ENCODE data around the gene ZDHHC11.

The ZDHHC11 gene, protein sequence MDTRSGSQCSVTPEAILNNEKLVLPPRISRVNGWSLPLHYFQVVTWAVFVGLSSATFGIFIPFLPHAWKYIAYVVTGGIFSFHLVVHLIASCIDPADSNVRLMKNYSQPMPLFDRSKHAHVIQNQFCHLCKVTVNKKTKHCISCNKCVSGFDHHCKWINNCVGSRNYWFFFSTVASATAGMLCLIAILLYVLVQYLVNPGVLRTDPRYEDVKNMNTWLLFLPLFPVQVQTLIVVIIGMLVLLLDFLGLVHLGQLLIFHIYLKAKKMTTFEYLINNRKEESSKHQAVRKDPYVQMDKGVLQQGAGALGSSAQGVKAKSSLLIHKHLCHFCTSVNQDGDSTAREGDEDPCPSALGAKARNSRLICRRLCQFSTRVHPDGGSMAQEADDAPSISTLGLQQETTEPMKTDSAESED

GRCh38 chr5:850511-851006, at the start of gene ZDHHC11:
Gene ZDHHC11 (minus strand): TSS chr5:850986. CDS start chr5:850602, 384 bp downstream.
- peak; percentile 43 to 68 for DNase-seq

GRCh38 chr5:893711-894110, 42.9 kb upstream of the ZDHHC11 start:
- peak; percentile 79 to 94 for DNase-seq

- no peak for DNase-seq
These were observed 42.3 kb upstream of the ZDHHC11 start for GRCh38 chr5:893137-893506.

- peak; percentile 94 to 95 for DNase-seq
These were observed 41.8 kb upstream of the ZDHHC11 start, which contains the start of the genes BRD9 and TRIP13 for GRCh38 chr5:892394-893136. Gene BRD9 (minus strand): TSS chr5:892801. CDS start chr5:892657, 144 bp downstream. Gene TRIP13 (plus strand): TSS chr5:892884. CDS start chr5:892999, 115 bp downstream.

DNA sequence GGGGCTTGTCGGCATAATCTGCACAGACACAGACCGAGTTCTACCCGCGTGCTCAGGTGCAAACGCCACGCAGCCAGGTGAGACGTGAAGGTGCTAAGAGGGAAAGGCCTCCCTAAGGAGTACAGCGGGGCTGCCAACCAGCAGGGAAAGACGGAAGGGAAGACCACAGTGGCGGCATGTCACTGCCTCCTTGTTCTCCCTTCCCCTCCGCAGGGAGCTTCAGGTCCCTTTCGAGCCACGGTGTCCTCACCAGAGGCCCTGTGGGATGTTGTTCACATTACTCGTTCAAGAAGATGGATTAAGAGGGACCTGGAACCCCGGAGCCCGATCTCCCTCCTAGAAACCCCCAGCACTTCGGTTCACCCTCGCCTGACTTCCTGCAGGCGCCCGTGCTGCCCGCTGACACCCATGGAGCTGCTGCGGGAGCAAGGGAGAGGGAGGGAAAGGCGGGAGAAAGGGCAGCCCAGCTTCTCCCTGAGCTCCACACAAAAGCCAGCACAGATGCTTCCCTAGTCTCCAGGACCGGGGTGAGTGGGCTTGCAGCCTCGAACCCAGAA, 41.1 kb upstream of the ZDHHC11 start:
- DNase-seq: peak; percentile 53 to 58

- peak; percentile 88 to 95 for DNase-seq
These were observed 40.5 kb upstream of the ZDHHC11 start for GRCh38 chr5:891117-891836.

- no peak for DNase-seq
These were observed 38.4 kb upstream of the ZDHHC11 start for GRCh38 chr5:889075-889710.

DNA sequence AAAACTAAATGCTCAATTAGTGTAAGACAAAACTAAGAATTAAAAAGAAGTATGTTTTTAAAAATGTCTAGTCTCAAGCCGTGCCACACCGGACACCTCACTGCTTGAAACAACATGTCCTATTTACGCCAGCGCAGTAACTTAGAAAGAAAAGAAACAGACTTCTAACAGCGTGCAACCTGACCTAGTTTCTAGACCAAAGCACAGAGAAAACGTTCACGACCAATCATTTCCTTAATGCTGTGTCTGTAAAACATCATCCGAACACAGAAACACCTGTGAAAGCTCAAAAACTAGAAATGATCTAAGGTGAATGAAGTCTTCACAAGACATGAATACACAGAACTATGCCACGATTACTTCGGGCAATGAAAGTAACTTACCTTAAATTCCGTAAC, 37.9 kb upstream of the ZDHHC11 start:
- no peak for DNase-seq

DNA sequence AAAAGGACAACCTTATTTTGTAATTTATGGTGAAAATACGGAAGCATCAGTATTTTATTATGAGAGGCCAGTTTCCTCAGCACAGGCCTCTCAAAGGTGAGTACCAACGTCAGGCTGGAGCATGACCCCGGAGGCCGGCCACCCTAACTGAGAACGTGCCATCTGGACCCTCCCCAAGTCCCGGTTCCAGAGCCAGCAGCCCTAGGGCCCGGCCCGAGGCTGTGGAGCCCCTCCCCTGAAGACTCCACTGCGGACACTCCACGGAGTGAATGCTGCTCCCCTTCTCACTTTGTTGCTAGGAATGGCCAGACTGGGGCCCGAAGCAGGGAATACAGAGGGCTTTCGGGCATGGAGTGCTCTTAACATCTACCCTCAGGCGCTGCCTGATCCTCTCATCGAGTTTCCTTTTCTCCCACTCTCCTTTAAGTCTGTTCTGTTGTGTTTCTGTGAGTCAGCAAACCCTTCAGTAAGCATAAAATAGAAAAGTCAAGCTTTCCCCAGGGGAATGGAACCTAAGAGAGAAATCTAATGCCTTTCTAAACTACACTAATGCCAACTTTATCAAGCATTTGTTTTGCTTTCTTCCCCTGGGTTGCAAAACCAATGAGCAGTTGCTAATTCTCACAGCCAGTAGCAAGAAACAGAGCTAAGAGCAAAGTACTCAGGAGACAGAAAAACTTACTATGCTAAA, 37.3 kb upstream of the ZDHHC11 start:
- no peak for DNase-seq

DNA sequence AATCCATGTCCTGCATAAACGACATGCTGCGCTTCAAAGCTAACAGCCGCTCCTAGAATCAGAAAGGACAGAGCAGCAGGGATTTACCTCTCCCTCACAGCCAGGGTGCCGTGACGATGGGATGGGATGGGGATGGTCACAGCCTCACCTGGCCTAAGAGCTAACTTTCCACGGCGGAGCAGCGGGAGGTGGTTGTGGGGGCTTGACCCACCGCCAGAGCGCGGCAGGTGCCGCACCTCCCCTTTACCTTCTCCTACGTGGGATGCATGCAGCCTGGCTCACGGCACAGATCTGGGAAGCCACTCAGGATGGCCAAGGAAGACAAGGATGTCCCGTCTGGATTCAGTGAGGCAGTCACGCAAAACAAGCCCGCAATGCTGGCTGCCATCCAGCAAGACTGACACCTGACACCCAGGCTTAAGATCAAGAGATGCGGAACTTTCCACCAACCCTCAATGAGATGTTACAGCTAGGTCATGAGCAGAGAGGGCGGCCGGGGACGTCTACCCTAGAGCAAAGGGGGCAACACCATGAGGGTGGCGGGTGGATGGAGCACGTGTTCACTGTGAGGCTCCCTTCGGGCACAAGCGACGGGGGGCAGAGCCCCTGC, 36.0 kb upstream of the ZDHHC11 start:
- no peak for DNase-seq

- DNase-seq: no peak
These were observed 35.2 kb upstream of the ZDHHC11 start for GRCh38 chr5:886036-886435.

- DNase-seq: no peak
These were observed 34.7 kb upstream of the ZDHHC11 start for GRCh38 chr5:885529-885928.

DNA sequence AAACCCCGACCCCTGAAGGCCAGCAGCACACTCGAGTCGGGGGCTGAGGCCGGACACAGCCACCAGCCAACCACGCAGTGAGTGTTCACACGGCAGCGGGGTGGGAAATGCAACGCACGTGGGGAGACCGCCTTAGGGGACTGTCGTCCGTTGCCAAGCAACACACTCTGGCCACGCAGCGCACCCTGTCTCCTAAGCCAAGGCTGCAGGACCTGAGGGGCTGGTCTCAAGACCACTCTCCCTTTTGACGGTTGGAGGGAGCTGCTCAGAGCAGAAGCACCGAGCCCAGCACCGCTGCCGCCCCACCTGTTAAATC, 34.3 kb upstream of the ZDHHC11 start:
- no peak for DNase-seq

GRCh38 chr5:884345-885126, 33.8 kb upstream of the ZDHHC11 start:
- no peak for DNase-seq

DNA sequence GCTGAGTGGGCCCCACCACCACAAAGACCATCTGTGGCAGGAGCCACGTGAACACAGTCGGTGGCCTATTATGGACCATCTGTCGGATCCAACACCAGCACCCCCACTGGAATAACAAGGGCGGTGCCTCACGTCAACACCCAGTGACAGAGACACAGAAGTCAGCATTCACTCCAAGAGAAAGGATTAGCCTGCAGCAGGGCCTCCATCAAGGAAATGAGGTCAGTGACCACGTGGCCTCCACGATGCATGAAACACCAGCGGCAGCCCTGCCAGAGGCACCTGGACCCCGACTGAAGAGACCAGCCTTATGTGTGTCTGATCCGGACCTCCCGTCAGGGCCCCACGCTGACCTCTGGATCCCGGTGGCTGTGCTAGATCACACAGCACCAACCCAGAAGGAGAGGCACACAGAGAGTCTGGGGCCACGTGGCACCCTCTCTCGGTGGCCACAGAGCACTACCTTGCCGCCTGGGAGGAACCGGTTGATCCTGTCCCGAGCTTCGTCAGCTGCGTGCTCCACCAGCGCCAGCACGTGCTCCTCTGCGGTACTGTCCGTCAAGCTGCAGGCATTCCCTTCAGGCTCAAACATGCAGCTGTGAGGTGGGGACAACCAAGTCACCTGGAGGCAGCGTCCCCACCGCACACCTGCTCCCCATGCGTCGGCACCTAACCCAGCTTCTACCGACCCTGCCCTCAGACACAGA, 32.8 kb upstream of the ZDHHC11 start:
- DNase-seq: no peak

DNA sequence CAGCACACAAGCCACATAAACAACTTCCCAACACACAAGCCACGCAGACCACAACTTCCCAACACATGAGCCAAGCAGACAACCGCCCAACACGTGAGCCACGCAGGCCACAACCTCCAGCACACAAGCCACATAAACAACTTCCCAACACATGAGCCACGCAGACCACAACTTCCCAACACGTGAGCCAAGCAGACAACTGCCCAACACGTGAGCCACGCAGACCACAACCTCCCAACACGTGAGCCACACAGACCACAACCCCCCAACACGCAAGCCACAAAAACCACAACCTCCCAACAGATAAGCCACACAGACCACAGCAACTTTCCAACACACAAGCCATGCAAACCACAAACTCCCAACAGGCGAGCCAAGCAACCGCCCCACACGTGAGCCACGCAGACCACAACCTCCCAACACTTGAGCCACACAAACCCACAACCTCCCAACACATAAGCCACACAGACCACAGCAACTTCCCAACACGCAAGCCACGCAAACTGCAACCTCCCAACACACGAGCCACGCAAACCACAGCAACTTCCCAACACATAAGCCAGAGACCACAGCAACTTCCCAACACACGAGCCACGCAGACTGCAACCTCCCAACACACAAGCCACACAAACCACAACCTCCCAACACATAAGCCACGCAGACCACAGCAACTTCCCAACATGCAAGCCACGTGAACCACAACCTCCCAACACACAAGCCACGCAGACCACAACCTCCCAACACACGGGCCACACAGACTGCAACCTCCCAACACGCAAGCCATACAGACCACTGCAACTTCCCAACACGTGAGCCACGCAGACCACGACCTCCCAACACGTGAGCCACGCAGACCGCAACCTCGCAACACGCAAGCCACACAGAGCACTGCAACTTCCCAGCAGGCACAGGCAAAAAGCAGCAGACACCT, 31.7 kb upstream of the ZDHHC11 start:
- no peak for DNase-seq

DNA sequence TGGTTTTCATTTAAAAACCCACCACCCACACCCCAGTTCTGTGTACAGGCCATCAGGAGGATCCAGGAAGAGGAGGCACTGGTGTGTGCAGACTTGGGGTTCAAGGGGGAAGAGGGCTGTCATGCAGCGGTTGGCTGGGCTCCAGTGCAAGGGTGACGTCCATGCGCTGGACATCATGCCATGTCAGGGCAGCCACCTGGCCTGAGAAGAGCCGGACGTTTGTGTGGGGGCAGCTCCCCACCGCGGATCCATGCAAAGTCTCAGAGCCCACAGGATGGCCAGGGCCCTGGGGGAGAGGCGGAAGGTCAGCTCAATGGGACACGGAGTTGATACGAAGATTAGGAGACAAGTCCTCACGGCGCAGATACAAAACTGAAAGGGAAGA, 30.8 kb upstream of the ZDHHC11 start:
- no peak for DNase-seq

GRCh38 chr5:880816-881550, 30.2 kb upstream of the ZDHHC11 start:
- no peak for DNase-seq

All from NCI-H2081 (cell line).